ELR (cell line): ENCODE results near the gene TMEM60.
A peak's percentile ranks its signal among the peaks of the same experiment; 100 is the strongest.

Source experiments
- DNase-seq: peaks from one replicate; pipeline ENCODE4 v3.0.0-alpha.2; 2015; ENCODE audit warnings: low read depth

TMEM60 gene

DNA sequence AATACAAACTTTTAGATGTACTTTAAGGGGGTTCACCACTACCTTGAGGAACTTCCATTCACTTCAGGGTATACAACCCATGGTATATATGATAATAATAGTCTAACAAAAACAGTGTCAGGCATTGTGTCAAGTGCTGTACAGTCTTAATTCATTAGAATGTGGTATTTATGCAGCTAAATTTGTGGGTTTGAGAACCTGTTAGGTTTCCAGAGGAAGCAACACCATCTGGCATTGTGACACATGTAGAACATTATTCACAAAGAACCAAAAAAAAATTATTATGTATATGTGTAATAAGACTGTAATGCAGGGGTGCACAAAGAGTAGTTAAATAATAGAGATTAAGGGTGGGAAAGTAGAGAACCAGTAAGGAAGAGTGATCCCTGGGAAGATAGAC, 26.3 kb downstream of the TMEM60 start:
- no peak for DNase-seq

DNA sequence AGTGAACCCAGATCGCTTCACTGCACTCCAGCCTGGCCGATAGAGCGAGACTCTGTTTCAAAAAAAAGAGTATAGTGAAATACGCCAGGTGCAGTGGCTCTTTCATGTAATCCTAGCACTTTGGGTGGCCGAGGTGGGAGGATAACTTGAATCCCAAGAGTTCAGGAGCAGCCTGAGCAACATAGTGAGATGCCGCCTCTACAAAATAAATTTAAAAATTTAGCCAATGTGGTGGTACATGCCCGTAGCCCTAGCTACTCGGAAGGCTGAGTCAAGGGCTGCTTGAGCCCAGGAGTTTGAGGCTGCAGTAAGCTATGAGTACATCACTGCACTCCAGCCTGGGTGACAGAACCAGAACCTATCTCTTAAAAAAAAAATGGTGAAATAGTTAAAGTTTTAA, 27.9 kb downstream of the TMEM60 start:
- DNase-seq: no peak

DNA sequence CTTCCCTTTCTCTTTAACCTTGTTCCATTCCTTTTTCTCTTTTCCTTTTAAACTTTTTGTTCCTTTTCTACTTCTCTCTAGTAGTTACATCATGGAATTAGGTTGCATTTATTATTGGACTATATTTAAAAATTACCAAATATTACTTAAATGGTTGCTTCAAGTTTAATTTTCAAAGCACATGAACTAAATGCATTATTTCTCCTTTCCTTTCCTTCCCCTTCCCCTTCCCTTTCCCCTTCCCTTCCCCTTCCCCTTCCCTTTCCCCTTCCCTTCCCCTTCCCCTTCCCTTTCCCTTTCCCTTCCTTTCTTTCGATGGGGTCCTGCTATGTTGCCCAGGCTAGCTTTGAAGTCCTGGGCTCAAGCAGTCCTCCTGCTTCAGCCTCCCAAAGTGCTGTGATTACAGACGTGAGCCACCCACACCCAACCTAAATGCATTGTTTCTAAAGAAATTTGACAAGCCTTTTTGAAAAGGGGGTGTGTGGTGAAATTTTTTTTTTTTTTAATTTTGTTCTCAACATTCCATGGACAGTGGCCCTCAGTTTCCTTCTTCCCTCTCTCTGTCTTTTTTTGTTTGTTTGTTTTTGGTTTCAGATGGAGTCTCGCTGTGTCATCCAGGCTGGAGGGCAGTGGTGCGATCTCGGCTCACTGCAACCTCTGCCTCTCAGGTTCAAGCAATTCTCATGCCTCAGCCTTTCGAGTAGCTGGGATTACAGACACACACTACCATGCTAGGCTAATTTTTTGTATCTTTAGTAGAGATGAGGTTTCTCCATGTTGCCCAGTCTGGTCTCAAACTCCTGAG, 31.2 kb downstream of the TMEM60 start:
- no peak for DNase-seq

DNA sequence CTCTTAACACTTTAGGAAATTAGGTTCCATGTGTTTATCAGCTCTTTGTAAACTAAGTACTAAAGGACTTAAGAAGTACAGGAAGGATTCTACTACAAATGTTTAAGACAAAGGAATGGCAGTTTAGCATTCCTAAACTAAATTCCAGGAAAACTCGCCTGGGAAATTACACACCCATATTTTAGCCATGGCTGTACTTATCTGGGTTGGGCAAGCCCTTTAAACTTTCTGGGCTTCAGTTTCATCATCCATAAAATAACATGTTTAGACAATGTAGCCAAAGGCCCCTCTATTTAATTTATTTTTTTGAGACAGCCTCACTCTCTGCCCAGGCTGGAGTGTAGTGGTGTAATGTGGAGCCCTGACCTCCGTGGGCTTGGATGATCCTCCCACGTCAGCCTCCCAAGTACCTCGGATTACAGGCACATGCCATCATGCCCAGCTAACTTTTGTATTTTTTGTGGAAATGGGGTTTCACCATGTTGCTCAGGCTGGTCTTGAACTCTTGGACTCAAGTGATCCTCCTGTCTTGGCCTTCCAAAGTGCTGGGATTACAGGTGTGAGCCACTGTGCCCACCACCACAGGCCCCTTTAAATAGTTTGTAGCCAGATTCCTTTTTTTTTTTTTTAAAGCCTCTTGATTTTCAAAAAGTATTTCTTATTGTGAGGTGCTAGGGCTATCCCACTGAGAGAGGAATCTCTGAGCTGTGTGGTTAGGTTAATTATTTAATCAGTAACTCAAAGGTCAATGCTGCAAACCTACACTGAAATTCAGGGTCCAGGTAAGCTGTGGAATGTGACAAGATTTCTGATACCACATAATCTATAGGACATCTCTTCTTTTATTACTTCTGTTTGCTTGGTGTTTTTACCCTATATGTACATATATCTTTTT, 32.1 kb downstream of the TMEM60 start:
- DNase-seq: no peak

DNA sequence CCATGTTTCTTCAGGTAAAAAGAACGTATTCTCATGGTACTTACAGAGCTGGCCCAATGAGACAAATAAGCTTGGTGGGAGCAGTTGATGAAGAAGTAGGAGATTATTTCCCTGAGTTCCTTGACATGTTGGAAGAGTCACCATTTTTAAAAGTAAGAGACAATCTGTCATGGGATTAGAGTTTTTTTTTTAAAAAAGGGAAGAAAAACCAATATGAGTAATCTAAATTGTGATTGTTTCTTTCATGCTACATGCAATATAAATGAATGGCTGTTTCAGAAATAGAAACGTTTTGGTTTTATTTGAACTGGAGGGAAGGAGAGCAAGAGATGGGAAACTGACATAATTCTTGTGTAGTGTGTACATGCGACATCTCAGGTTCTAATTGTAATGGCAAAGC, 32.8 kb downstream of the TMEM60 start:
- no peak for DNase-seq

DNA sequence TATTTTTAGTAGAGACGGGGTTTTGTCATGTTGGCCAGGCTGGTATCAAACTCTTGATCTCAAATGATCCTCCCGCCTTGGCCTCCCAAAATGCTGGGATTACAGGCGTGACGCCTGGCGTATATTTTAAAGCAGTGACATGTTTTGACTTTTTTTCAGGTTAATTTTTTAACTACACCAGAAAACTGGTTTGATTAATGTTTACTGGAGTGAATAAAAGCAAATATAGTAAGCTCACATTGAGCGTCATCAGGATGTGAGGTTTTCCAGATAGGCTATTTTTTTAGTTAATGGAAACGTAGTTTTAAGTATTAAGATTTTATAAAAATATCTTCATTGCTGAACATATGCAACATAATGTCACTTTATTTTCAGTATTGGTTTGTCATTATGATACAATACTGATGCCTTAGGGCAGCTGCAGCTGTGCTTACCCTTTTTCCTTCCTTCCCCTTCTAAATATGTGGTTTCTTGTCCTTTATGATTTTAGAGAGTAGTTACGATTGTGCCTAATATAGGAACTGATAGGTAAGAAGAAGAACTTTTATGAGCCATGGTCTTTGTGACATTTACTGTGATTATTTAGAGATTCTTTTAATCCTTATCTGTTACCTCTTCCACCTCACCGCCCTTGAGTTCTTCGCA, 37.3 kb downstream of the TMEM60 start:
- no peak for DNase-seq

DNA sequence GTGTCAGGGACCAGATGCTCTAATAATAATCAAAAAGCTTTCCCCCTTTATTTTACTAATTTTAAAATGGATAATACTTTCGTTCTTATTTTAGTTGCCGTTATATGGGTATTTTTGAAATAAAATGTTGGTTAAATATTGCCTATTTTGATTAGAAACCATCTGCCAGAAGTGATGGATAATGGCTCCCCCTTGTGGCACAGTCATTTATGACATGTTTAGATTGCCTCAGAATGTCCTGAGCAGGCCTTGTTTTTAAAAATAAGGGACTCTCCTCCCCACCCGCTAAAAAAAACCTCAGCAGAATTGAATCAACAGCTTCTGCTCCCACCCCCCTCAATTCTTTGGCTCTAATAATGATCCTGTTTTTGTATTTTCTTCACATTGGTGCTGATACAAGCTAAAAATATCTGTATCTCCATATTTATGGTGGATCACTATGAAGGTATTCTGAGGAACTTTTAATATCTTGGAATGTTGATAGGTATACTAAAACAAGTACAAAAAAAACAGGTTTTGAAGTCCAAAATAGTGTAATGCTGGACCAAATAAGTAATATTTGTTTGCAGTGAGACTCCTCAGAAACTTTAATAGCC, 38.8 kb downstream of the TMEM60 start:
- DNase-seq: peak; percentile 73

DNA sequence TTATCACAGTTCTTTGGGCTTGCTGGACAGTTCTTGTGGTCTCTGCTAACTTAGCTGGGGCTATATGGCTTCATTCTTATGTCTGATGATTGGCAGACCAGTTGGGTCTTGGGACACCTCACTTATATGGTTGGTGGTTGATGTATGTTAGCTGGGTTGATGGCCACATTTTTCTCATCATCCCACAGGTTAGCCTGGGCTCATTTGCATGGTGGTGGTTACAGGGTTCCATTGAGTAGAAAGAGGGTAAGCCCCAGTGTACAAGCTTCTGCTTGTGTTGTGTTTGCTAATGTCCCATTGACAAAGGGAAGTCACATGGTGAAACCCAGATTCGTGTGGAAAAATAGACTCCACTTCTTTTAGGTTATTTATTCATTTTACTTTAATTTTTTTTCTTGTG, 40.6 kb downstream of the TMEM60 start:
- DNase-seq: no peak

DNA sequence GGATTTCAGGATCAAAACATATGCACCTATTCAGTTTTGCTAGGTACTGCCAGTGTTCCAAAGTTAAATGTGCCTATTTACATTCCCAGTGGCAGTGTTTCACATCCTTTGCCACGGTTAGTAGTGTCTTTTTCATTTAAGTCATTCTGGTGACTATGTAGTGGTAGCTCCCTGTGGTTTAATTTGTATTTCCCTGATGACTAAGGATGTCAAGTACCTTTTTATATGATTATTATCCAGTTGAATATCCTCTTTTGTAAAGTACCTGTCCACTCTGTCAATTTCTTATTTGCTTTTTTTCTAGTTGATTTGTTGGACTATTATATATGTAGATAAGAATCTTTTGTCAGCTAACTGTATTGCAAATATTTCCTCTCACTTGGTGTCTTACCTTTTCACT, 45.1 kb downstream of the TMEM60 start:
- peak; percentile 12 for DNase-seq

DNA sequence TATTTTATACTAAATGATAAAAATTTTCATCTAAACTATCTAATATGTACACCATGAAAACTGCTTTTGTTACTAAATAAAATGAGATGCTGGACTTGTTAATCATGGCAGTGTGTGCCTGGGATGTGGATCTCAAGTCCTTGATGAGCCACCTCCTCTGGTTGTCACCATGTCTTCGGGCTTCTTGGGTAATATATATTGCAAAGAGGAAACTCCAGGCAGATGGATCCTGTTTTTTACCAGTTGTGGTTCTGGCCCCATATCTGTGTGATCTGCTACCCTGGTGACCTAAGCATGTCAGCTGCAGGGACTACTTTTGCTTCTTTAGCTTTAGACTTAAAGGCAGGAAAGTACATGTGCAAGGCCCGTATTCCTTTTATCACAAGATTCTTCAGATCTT, 46.2 kb downstream of the TMEM60 start:
- DNase-seq: no peak

DNA sequence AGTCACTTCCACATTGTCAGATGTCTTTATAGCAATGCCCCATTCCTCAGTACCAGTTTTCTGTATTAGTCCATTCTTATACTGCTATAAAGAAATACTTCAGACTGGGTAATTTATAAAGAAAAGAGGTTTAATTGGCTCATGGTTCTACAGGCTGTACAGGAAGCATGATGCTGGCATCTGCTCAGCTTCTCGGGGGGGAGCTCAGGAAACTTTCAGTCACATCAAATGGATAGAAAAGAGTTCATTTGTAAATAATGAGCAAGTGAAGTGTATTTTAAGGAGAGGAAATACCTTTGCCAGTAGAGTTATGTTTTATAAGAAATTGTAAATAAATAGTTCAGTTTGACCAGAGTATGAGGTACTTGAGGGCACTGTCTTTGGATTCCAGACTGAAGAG, 50.5 kb downstream of the TMEM60 start:
- no peak for DNase-seq

DNA sequence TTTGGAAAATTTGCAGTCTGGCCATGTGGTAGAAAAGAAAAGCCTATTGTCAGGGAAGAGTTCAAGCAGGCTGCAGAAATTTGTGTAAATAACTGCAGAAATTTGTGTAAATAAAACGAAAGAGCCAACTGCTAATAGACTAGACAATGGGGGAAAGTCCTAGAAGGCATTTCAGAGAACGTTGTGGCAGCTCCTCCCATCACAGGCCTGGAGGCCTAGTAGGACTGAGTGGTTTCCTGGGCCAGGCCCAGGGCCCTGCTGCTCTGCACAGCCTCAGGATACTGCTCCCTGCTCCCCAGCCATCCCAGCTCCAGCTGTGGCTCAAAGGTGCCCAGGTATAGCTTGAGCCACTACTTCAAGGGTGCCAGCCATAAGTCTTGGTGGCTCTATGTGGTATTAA, 51.1 kb downstream of the TMEM60 start:
- no peak for DNase-seq

DNA sequence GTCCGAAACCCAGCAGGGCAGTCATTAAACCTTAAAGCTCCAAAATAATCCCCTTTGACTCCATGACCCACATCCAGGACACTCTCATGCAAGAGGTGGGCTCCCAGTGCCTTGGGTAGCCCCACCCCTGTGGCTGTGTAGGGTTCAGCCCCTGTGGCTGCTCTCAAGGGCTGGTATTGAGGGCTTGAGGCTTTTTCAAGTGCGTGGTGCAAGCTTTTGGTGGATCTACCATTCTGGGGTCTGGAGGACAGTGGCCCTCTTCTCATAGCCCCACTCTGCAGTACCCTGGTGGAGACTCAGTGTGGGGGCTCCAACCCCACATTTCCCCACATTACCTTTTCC, 51.4 kb downstream of the TMEM60 start:
- no peak for DNase-seq

DNA sequence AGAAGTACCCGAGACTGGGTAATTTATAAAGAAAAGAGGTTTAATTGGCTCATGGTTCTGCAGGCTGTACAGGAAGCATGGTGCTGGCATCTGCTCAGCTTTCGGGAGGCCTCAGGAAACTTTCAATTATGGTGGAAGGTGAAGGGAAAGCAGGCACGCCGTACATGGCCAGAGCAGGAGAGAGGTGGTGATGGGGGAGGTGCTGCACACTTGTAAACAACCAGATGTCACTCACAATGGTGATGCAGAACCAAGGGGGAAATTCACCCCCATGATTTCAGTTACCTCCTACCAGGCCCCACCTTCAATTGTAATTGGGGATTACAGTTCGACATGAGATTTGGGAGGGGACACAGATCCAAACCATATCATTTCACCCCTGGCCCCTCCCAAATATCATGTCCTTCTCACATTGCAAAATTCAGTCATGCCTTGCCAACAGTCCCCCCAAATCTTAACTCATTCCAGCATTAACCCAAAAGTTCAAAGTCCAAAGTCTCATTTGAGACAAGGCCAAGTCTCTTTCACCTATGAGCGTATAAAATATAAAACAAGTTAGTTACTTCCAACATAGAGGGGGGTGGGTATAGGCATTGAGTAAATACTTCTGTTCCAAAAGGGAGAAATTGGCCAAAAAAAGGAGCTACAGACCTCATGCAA, 51.9 kb downstream of the TMEM60 start:
- DNase-seq: no peak

DNA sequence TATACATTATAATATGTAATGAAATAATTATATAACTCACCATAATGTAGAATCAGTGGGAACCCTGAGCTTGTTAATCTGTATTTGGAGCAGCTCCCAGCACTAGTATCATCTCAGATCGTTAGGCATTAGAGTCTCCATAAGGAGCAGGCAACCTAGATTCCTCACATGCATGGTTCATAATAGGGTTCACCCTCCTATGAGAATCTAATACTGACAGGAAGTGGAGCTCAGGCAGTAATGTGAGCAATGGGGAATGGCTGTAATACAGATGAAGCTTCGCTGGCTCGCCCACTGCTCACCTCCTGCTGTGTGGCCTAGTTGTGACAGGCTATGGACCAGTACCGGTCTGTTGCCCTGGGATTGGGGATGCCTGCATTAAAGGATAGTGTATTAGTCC, 52.5 kb downstream of the TMEM60 start:
- DNase-seq: no peak
